GM23338 (cell line): Measurements from ENCODE around the gene PROB1. TPM values are rescaled to one million over a fixed set of nuclear protein-coding genes. Genes with fewer than 3 reads are reported as not detected.

Experiments used
- ATAC-seq: fragments of 200-7000 bp; cut with Tn5 transposase; 3 replicates; pipeline ENCODE4 v1.9.1; 2020
- DNase-seq: peaks from one replicate; pipeline ENCODE4 v3.0.0-alpha.2; 2015; ENCODE audit warnings: low spot score
- H2AFZ ChIP-seq: fragments of 200-600 bp; sonication (generic); 2 replicates; pipeline ENCODE4 v1.8.0; 2016; ENCODE audit warnings: antibody characterized with exemption, mild to moderate bottlenecking, moderate library complexity
- H3F3A ChIP-seq: fragments of 200-600 bp; sonication (generic); replicated peaks from 2 replicates; pipeline ENCODE4 v1.8.0; 2017; ENCODE audit warnings: antibody characterized with exemption, mixed run types, low read depth
- H3K27ac ChIP-seq: fragments of 200-600 bp; sonication (generic); 2 replicates; pipeline ENCODE4 v1.6.1; 2016; ENCODE audit warnings: low read depth
- H3K27me3 ChIP-seq: fragments of 200-600 bp; sonication (generic); 2 replicates; pipeline ENCODE4 v1.8.0; 2016; ENCODE audit warnings: mild to moderate bottlenecking, mixed run types, moderate library complexity; ENCODE audit not compliant: insufficient read depth
- H3K36me3 ChIP-seq: fragments of 200-600 bp; sonication (generic); 2 replicates; pipeline ENCODE4 v1.8.0; 2016; ENCODE audit warnings: mild to moderate bottlenecking; ENCODE audit not compliant: insufficient read depth
- H3K4me1 ChIP-seq: fragments of 200-600 bp; sonication (generic); 2 replicates; pipeline ENCODE4 v1.8.0; 2016; ENCODE audit warnings: mild to moderate bottlenecking, moderate library complexity; ENCODE audit not compliant: insufficient read depth
- H3K4me2 ChIP-seq: fragments of 200-600 bp; sonication (generic); 2 replicates; pipeline ENCODE4 v1.7.1; 2017; ENCODE audit warnings: mixed run types
- H3K4me3 ChIP-seq: fragments of 200-600 bp; sonication (generic); 2 replicates; pipeline ENCODE4 v1.6.1; 2016; ENCODE audit warnings: mixed run types
- H3K79me2 ChIP-seq: fragments of 200-600 bp; sonication (generic); replicated peaks from 2 replicates; pipeline ENCODE4 v1.8.0; 2017; ENCODE audit warnings: mild to moderate bottlenecking; ENCODE audit not compliant: insufficient read depth
- H3K9me2 ChIP-seq: fragments of 200-600 bp; sonication (generic); 2 replicates; pipeline ENCODE4 v1.8.0; 2017; ENCODE audit not compliant: insufficient read depth
- H4K20me1 ChIP-seq: fragments of 200-600 bp; sonication (generic); replicated peaks from 2 replicates; pipeline ENCODE4 v1.8.0; 2017; ENCODE audit warnings: mild to moderate bottlenecking; ENCODE audit not compliant: insufficient read depth
- H3K27ac Mint-ChIP-seq: 2 replicates; pipeline ENCODE4 v1.8.0; 2020; ENCODE audit warnings: inconsistent platforms, mild to moderate bottlenecking, moderate library complexity, mixed read lengths
- H3K27me3 Mint-ChIP-seq: 3 replicates; pipeline ENCODE4 v1.8.0; 2022; ENCODE audit warnings: low read depth, mild to moderate bottlenecking, moderate library complexity, mixed read lengths, inconsistent platforms; ENCODE audit not compliant: insufficient read depth, poor library complexity
- H3K36me3 Mint-ChIP-seq: 3 replicates; pipeline ENCODE4 v1.8.0; 2021; ENCODE audit warnings: low read depth, mild to moderate bottlenecking, inconsistent platforms, moderate library complexity, mixed read lengths
- H3K4me1 Mint-ChIP-seq: 3 replicates; pipeline ENCODE4 v1.8.0; 2020; ENCODE audit warnings: mild to moderate bottlenecking, inconsistent platforms, mixed read lengths
- H3K4me3 Mint-ChIP-seq: 3 replicates; pipeline ENCODE4 v1.8.0; 2021; ENCODE audit warnings: moderate library complexity, mild to moderate bottlenecking, inconsistent platforms, mixed read lengths
- H3K9me3 Mint-ChIP-seq: 3 replicates; pipeline ENCODE4 v1.8.0; 2020; ENCODE audit warnings: moderate library complexity, mild to moderate bottlenecking, inconsistent platforms, mixed read lengths
- CREB1 ChIP-seq: fragments of 250-450 bp; sonication (Bioruptor Pico); IDR thresholded peaks from 2 replicates; pipeline ENCODE4 v1.5.0; 2020; ENCODE audit warnings: low read depth, mild to moderate bottlenecking, moderate library complexity
- EZH2 ChIP-seq: fragments of 200-600 bp; sonication (generic); IDR thresholded peaks from one replicate; pipeline ENCODE4 v1.8.0; 2017; ENCODE audit warnings: antibody characterized with exemption, mild to moderate bottlenecking, low read depth; ENCODE audit not compliant: unreplicated experiment
- EZH2phosphoT487 ChIP-seq: fragments of 200-600 bp; sonication (generic); IDR thresholded peaks from one replicate; pipeline ENCODE4 v1.8.1; 2018; ENCODE audit warnings: antibody characterized with exemption; ENCODE audit not compliant: unreplicated experiment
- JUNB ChIP-seq: IDR thresholded peaks from one replicate; pipeline ENCODE4 v1.6.1; 2016; ENCODE audit warnings: antibody characterized with exemption; ENCODE audit not compliant: unreplicated experiment
- NANOG ChIP-seq: IDR thresholded peaks from 2 replicates; pipeline ENCODE4 v1.6.1; 2016; ENCODE audit warnings: antibody characterized with exemption, borderline replicate concordance
- POLR2AphosphoS5 ChIP-seq: IDR thresholded peaks from 2 replicates; pipeline ENCODE4 v1.6.1; 2016; ENCODE audit warnings: antibody characterized with exemption, low read depth
- STAT1 ChIP-seq: IDR thresholded peaks from one replicate; pipeline ENCODE4 v1.6.1; 2016; ENCODE audit warnings: antibody characterized with exemption; ENCODE audit not compliant: unreplicated experiment
- ZNF114 ChIP-seq: fragments of 250-450 bp; sonication (Bioruptor Pico); IDR thresholded peaks from 2 replicates; pipeline ENCODE4 v1.5.0; 2020; ENCODE audit warnings: mild to moderate bottlenecking, moderate library complexity
- polyA plus RNA-seq: library from polyadenylated mRNA; unstranded; fragments of >200 nt; fragmentation: Nextera tagmentation; extraction: Ambion mirVana; gene quantifications from 2 replicates; pipeline ENCODE4 v1.2.1, GENCODE V29; 2016
- total RNA-seq: library from RNA; depleted of rRNA; stranded (reverse); fragments of >200 nt; shearing (Covaris generic); gene quantifications from 2 replicates; pipeline ENCODE4 v1.2.3, GENCODE V29; 2014
- TF ChIP-seq, protein P1 (sequence below): IDR thresholded peaks from one replicate; pipeline ENCODE4 v1.6.1; 2018; ENCODE audit warnings: antibody characterized with exemption; ENCODE audit not compliant: unreplicated experiment
- TF ChIP-seq, protein P2 (sequence below): IDR thresholded peaks from 2 replicates; pipeline ENCODE4 v1.6.1; 2016; ENCODE audit warnings: antibody characterized with exemption
- TF ChIP-seq, protein P3 (sequence below), 2 experiments: fragments of 200-600 bp in 1 of 2; sonication (generic) in 1 of 2; conservative IDR thresholded peaks; 2 replicates each; pipeline versions ENCODE4 v1.5.1 to v1.6.1; 2016 to 2017; ENCODE audit warnings: antibody characterized with exemption in 2 of 2, low read depth in 2 of 2, mild to moderate bottlenecking in 2 of 2, moderate library complexity in 1 of 2

Gene PROB1
- total and polyA plus RNA-seq, 2 experiments from 2014 or later, result 0.73 to 2.7 TPM

DNA sequence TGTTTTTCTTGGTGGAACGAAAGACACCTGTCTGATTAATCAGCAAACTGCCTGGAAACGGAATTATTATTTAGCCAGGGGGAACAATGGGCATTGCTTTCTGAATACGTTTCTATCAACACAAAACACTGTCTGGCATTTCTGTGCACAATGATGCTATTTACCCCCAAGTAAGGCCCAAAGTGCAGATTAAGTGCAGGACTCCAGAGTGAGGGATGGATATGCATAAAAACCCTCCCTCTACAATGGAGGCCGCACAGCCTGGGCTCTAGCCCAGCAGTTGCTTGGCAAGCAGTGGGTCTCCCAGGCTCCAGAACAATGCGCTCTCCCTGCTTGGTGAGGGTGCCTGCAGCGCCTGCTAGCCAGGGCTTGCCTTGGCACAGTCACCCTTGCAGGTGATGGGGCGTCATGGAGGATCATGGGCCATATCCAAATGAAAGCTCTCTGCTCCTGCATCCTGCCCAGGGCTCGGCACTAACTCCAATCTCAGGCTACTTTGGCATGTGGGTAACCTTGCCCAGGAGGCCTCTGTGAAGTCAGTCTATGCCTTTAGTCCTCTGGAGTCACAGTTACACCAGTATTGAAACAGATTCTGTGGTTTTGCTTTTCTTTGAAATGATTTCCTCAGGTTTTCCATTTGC, 20.4 kb upstream of the PROB1 start (continued):
- TF ChIP-seq, protein P1, sequence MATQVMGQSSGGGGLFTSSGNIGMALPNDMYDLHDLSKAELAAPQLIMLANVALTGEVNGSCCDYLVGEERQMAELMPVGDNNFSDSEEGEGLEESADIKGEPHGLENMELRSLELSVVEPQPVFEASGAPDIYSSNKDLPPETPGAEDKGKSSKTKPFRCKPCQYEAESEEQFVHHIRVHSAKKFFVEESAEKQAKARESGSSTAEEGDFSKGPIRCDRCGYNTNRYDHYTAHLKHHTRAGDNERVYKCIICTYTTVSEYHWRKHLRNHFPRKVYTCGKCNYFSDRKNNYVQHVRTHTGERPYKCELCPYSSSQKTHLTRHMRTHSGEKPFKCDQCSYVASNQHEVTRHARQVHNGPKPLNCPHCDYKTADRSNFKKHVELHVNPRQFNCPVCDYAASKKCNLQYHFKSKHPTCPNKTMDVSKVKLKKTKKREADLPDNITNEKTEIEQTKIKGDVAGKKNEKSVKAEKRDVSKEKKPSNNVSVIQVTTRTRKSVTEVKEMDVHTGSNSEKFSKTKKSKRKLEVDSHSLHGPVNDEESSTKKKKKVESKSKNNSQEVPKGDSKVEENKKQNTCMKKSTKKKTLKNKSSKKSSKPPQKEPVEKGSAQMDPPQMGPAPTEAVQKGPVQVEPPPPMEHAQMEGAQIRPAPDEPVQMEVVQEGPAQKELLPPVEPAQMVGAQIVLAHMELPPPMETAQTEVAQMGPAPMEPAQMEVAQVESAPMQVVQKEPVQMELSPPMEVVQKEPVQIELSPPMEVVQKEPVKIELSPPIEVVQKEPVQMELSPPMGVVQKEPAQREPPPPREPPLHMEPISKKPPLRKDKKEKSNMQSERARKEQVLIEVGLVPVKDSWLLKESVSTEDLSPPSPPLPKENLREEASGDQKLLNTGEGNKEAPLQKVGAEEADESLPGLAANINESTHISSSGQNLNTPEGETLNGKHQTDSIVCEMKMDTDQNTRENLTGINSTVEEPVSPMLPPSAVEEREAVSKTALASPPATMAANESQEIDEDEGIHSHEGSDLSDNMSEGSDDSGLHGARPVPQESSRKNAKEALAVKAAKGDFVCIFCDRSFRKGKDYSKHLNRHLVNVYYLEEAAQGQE, result no peak
- TF ChIP-seq CREB1 (no peak), ZNF114 (CRISPR knock-in tag) (no peak)

DNA sequence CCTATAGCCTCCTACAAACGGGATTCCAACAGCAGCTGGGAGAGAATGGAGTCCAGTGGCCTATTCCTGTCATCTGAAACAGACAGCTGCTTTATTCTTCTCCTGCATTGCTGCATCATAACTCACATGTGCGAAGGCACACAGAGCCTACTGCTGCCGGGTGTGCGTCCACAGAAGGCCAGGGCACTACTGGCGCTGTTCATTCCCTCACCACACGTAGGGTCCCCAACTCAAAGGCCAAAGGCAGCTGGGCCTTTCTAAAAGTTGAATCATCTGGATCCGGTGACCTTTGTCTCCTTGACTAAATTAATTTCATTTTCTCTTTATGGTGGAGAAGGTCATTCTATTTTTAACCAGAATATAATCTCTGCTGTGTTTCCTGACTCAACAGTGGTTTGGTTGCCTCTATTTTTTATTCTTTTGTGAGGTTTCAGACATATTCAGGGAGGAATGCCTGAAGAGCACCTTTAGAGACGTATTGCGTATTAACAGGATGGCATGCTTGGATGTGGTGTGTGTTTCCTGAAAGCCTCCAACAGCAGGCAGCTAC, 19.8 kb upstream of the PROB1 start:
- Histone ChIP-seq H3K4me1 (no peaks in the 10 kb centered on the region), H3K36me3 (no peaks in the 10 kb centered on the region), H3K4me2 (no peak overlapping the region), H2AFZ (no peak overlapping the region), H3K27me3 (no peaks in the 10 kb centered on the region), H3K4me3 (no peak overlapping the region), H3F3A (0 out of 2 replicates have a peak, but pooled peaks cover 3% of the 10 kb centered on the region), H3K27ac (no peak overlapping the region), H3K9me2 (no peaks in the 10 kb centered on the region), H4K20me1 (no peaks in the 10 kb centered on the region), H3K79me2 (no peaks in the 10 kb centered on the region)
- H3K27me3 Mint-ChIP-seq, result no peaks in the 10 kb centered on the region
- peaks cover 7% of the 10 kb centered on the region for H3K4me1 Mint-ChIP-seq
- DNase-seq (no peak), ATAC-seq (no peak)
- H3K9me3 Mint-ChIP-seq, result no peaks in the 10 kb centered on the region
- H3K4me3 Mint-ChIP-seq, result no peak overlapping the region
- H3K36me3 Mint-ChIP-seq, result peaks cover 14% of the 10 kb centered on the region
- no peak overlapping the region for H3K27ac Mint-ChIP-seq
- TF ChIP-seq, protein P2, sequence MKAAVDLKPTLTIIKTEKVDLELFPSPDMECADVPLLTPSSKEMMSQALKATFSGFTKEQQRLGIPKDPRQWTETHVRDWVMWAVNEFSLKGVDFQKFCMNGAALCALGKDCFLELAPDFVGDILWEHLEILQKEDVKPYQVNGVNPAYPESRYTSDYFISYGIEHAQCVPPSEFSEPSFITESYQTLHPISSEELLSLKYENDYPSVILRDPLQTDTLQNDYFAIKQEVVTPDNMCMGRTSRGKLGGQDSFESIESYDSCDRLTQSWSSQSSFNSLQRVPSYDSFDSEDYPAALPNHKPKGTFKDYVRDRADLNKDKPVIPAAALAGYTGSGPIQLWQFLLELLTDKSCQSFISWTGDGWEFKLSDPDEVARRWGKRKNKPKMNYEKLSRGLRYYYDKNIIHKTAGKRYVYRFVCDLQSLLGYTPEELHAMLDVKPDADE, result no peak
- TF ChIP-seq POLR2AphosphoS5 (no peak), NANOG (no peak), JUNB (no peak), EZH2 (no peak), ZNF114 (CRISPR knock-in tag) (no peak), CREB1 (no peak), EZH2phosphoT487 (no peak), STAT1 (no peak)
- TF ChIP-seq, protein P3, sequence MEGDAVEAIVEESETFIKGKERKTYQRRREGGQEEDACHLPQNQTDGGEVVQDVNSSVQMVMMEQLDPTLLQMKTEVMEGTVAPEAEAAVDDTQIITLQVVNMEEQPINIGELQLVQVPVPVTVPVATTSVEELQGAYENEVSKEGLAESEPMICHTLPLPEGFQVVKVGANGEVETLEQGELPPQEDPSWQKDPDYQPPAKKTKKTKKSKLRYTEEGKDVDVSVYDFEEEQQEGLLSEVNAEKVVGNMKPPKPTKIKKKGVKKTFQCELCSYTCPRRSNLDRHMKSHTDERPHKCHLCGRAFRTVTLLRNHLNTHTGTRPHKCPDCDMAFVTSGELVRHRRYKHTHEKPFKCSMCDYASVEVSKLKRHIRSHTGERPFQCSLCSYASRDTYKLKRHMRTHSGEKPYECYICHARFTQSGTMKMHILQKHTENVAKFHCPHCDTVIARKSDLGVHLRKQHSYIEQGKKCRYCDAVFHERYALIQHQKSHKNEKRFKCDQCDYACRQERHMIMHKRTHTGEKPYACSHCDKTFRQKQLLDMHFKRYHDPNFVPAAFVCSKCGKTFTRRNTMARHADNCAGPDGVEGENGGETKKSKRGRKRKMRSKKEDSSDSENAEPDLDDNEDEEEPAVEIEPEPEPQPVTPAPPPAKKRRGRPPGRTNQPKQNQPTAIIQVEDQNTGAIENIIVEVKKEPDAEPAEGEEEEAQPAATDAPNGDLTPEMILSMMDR (conservative IDR thresholded peaks at IDR 0.05; ENCODE audit: low read depth in 2 of 2), result no peak
- TF ChIP-seq, protein P1, result no peak
